Endothelial cell (in vitro differentiated cells): Measurements from ENCODE around the gene ANKRD7. TPM values are rescaled to one million over a fixed set of nuclear protein-coding genes. Genes with fewer than 3 reads are reported as not detected.

Experiments
- DNase-seq: peaks from one replicate; pipeline ENCODE4 v3.0.0; 2021; ENCODE audit warnings: low spot score
- H3K27ac Mint-ChIP-seq: one replicate; pipeline ENCODE4 v1.8.0; 2021; ENCODE audit warnings: mixed read lengths, inconsistent platforms; ENCODE audit not compliant: unreplicated experiment
- H3K27me3 Mint-ChIP-seq: one replicate; pipeline ENCODE4 v1.8.0; 2021; ENCODE audit warnings: mild to moderate bottlenecking, moderate library complexity, mixed read lengths, inconsistent platforms; ENCODE audit not compliant: unreplicated experiment
- H3K36me3 Mint-ChIP-seq: one replicate; pipeline ENCODE4 v1.8.0; 2021; ENCODE audit warnings: mild to moderate bottlenecking, low read depth, mixed read lengths, inconsistent platforms; ENCODE audit not compliant: unreplicated experiment
- H3K4me1 Mint-ChIP-seq: one replicate; pipeline ENCODE4 v1.8.0; 2021; ENCODE audit warnings: mild to moderate bottlenecking, mixed read lengths, inconsistent platforms; ENCODE audit not compliant: unreplicated experiment
- H3K4me3 Mint-ChIP-seq: one replicate; pipeline ENCODE4 v1.8.0; 2021; ENCODE audit warnings: mild to moderate bottlenecking, mixed read lengths, inconsistent platforms; ENCODE audit not compliant: unreplicated experiment
- H3K9me3 Mint-ChIP-seq: one replicate; pipeline ENCODE4 v1.8.0; 2021; ENCODE audit warnings: mixed read lengths, inconsistent platforms; ENCODE audit not compliant: unreplicated experiment
- CTCF ChIP-seq: fragments of 200-600 bp; sonication (generic); IDR thresholded peaks from one replicate; pipeline ENCODE4 v1.5.0; 2021; ENCODE audit warnings: antibody characterized with exemption; ENCODE audit not compliant: unreplicated experiment
- total RNA-seq: library from RNA; stranded (reverse); fragmentation: NEBNext Ultra II Directional; extraction: Animal tissue kit (Norgen Biotek cat#: 25700); gene quantifications from one replicate; pipeline ENCODE4 v1.2.1, GENCODE V29; 2021; ENCODE audit not compliant: unreplicated experiment

ANKRD7 gene
- total RNA-seq, 1 donor from 2014 or later, result 2.8 TPM

- no peaks in the 10 kb centered on the region for H3K9me3 Mint-ChIP-seq
- H3K4me1 Mint-ChIP-seq, result peaks cover 21% of the 10 kb centered on the region
- no peak for TF ChIP-seq CTCF
- peak; percentile 4 for DNase-seq
- H3K27ac Mint-ChIP-seq, result peak overlapping the region; percentile 99
- peaks cover 11% of the 10 kb centered on the region for H3K36me3 Mint-ChIP-seq
- peaks cover 2% of the 10 kb centered on the region for H3K27me3 Mint-ChIP-seq
- peak overlapping the region; percentile 98 for H3K4me3 Mint-ChIP-seq
These were observed 41.1 kb upstream of the ANKRD7 start for GRCh38 chr7:118183428-118183785.

GRCh38 chr7:118183786-118184564 lies 40.5 kb upstream of the ANKRD7 start, which contains the start of gene LSM8:
LSM8 (plus strand) TSS chr7:118184164; CDS start chr7:118184224, 60 bp downstream.
- H3K4me1 Mint-ChIP-seq, result peaks cover 21% of the 10 kb centered on the region
- H3K27ac Mint-ChIP-seq, result peak within 1 kb of the TSS; percentile 99
- H3K36me3 Mint-ChIP-seq, result peaks cover 11% of the 10 kb centered on the region
- peak within 1 kb of the TSS; percentile 98 for H3K4me3 Mint-ChIP-seq
- H3K27me3 Mint-ChIP-seq, result peaks cover 2% of the 10 kb centered on the region
- no peaks in the 10 kb centered on the region for H3K9me3 Mint-ChIP-seq
- no peak for TF ChIP-seq CTCF
- DNase-seq, result peak; percentile 96

GRCh38 chr7:118184565-118184940 lies 40.0 kb upstream of the ANKRD7 start:
- no peak for DNase-seq
- no peak for TF ChIP-seq CTCF
- Mint-ChIP-seq H3K4me1 (peaks cover 21% of the 10 kb centered on the region), H3K36me3 (peaks cover 11% of the 10 kb centered on the region), H3K27me3 (peaks cover 2% of the 10 kb centered on the region), H3K4me3 (peak overlapping the region; percentile 98), H3K27ac (peak overlapping the region; percentile 96), H3K9me3 (no peaks in the 10 kb centered on the region)

- no peak for TF ChIP-seq CTCF
- DNase-seq, result no peak
- H3K9me3 Mint-ChIP-seq, result no peaks in the 10 kb centered on the region
- peak overlapping the region; percentile 53 for H3K4me3 Mint-ChIP-seq
- H3K36me3 Mint-ChIP-seq, result peaks cover 11% of the 10 kb centered on the region
- H3K27ac Mint-ChIP-seq, result no peak overlapping the region
- peaks cover 21% of the 10 kb centered on the region for H3K4me1 Mint-ChIP-seq
- peaks cover 2% of the 10 kb centered on the region for H3K27me3 Mint-ChIP-seq
These were observed 39.2 kb upstream of the ANKRD7 start for GRCh38 chr7:118185163-118185860.

GRCh38 chr7:118186501-118186900 lies 38.0 kb upstream of the ANKRD7 start:
- Mint-ChIP-seq H3K9me3 (no peaks in the 10 kb centered on the region), H3K4me3 (no peak overlapping the region), H3K27ac (no peak overlapping the region), H3K36me3 (peaks cover 11% of the 10 kb centered on the region), H3K27me3 (peaks cover 2% of the 10 kb centered on the region), H3K4me1 (peaks cover 21% of the 10 kb centered on the region)
- no peak for TF ChIP-seq CTCF
- no peak for DNase-seq
